Astrocyte (in vitro differentiated cells and primary cell): Measurements from ENCODE around the gene ANO4. TPM values are rescaled to one million over a fixed set of nuclear protein-coding genes. Genes with fewer than 3 reads are reported as not detected.

Source experiments
- DNase-seq: peaks from one replicate; pipeline ENCODE4 v3.0.0-alpha.2; 2010; ENCODE audit warnings: low read depth
- FAIRE-seq: peaks from 2 replicates; lab custom pipeline; 2011; peaks lifted over from hg19 to GRCh38; lab: Jason Lieb, UNC
- H2AFZ ChIP-seq: 2 replicates; pipeline ENCODE4 v1.6.0; 2012; ENCODE audit warnings: low read depth, low read length, inconsistent platforms
- H3K27ac ChIP-seq: 2 replicates; pipeline ENCODE4 v1.5.1; 2011; ENCODE audit warnings: low read depth, low read length, inconsistent platforms
- H3K27me3 ChIP-seq: 2 replicates; pipeline ENCODE4 v1.6.0; 2011; ENCODE audit warnings: low read length, inconsistent platforms; ENCODE audit not compliant: insufficient read depth
- H3K36me3 ChIP-seq: 2 replicates; pipeline ENCODE4 v1.5.1; 2011; ENCODE audit warnings: low read length, inconsistent platforms; ENCODE audit not compliant: insufficient read depth
- H3K4me1 ChIP-seq: 2 replicates; pipeline ENCODE4 v1.5.1; 2011; ENCODE audit warnings: low read length, inconsistent platforms; ENCODE audit not compliant: insufficient read depth
- H3K4me2 ChIP-seq: 2 replicates; pipeline ENCODE4 v1.6.0; 2012; ENCODE audit warnings: low read length, inconsistent platforms
- H3K4me3 ChIP-seq: 2 replicates; pipeline ENCODE4 v1.5.1; 2011; ENCODE audit warnings: low read depth, mild to moderate bottlenecking, low read length, inconsistent platforms; ENCODE audit not compliant: insufficient read depth
- H3K79me2 ChIP-seq: 2 replicates; pipeline ENCODE4 v1.6.0; 2012; ENCODE audit warnings: mild to moderate bottlenecking, low read length, inconsistent platforms; ENCODE audit not compliant: insufficient read depth
- H3K9ac ChIP-seq: 2 replicates; pipeline ENCODE4 v1.6.0; 2012; ENCODE audit warnings: mild to moderate bottlenecking, low read length, inconsistent platforms
- H3K9me3 ChIP-seq: 2 replicates; pipeline ENCODE4 v1.5.1; 2012; ENCODE audit warnings: low read depth, mild to moderate bottlenecking, low read length, inconsistent platforms; ENCODE audit not compliant: insufficient read depth
- H4K20me1 ChIP-seq: 2 replicates; pipeline ENCODE4 v1.6.0; 2012; ENCODE audit warnings: low read length, inconsistent platforms; ENCODE audit not compliant: insufficient read depth
- H3K27ac Mint-ChIP-seq: one replicate; pipeline ENCODE4 v1.8.0; 2021; ENCODE audit warnings: mild to moderate bottlenecking, mixed read lengths; ENCODE audit not compliant: unreplicated experiment
- H3K27me3 Mint-ChIP-seq: one replicate; pipeline ENCODE4 v1.8.0; 2021; ENCODE audit warnings: low read depth, mixed read lengths; ENCODE audit not compliant: unreplicated experiment
- H3K36me3 Mint-ChIP-seq: one replicate; pipeline ENCODE4 v1.8.0; 2021; ENCODE audit warnings: low read depth, mixed read lengths; ENCODE audit not compliant: unreplicated experiment
- H3K4me1 Mint-ChIP-seq: one replicate; pipeline ENCODE4 v1.8.0; 2021; ENCODE audit warnings: low read depth, mixed read lengths; ENCODE audit not compliant: unreplicated experiment
- H3K4me3 Mint-ChIP-seq: one replicate; pipeline ENCODE4 v1.8.0; 2021; ENCODE audit warnings: mild to moderate bottlenecking, moderate library complexity, mixed read lengths; ENCODE audit not compliant: unreplicated experiment
- H3K9me3 Mint-ChIP-seq: one replicate; pipeline ENCODE4 v1.8.0; 2021; ENCODE audit warnings: mild to moderate bottlenecking, mixed read lengths; ENCODE audit not compliant: unreplicated experiment
- EZH2 ChIP-seq: IDR thresholded peaks from 2 replicates; pipeline ENCODE4 v1.6.1; 2012; ENCODE audit warnings: mild to moderate bottlenecking, low read length, inconsistent platforms; ENCODE audit not compliant: insufficient read depth
- total RNA-seq: library from RNA; stranded (reverse); gene quantifications from 2 replicates; pipeline ENCODE4 v1.2.1, GENCODE V29; 2021
- TF ChIP-seq, protein P1 (sequence below): IDR thresholded peaks from 2 replicates; pipeline ENCODE4 v1.5.1; 2011; ENCODE audit warnings: low read depth, mild to moderate bottlenecking, inconsistent platforms, low read length, moderate library complexity; ENCODE audit not compliant: insufficient read depth

Gene ANO4
- total RNA-seq, 1 donor from 2014 or later = 41.3 TPM

DNA sequence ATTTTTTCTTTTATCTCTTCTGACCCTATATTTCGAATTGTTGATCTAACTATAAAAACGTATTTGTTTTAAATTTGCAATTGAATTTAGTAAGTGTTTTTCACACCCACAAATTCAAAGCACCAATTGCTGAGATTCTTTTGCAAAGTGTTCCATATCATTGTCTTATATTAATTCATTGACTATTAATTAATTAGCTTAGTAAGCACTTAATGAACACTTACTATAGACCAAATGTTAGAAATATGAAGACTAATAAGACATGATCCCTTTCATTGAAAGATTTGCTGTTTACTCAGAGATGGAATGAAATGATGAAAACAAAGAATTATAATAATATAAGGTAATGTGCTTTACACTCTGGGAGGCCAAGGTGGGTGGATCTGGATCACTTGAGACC lies 14.2 kb downstream of the ANO4 start:
- Histone ChIP-seq H4K20me1 (peaks cover 5% of the 10 kb centered on the region), H2AFZ (no peak overlapping the region), H3K4me1 (no peaks in the 10 kb centered on the region), H3K27me3 (no peaks in the 10 kb centered on the region), H3K9ac (no peak overlapping the region), H3K79me2 (peaks cover 3% of the 10 kb centered on the region), H3K4me3 (no peak overlapping the region), H3K27ac (no peak overlapping the region), H3K36me3 (no peaks in the 10 kb centered on the region), H3K9me3 (no peaks in the 10 kb centered on the region), H3K4me2 (no peak overlapping the region)
- Mint-ChIP-seq H3K36me3 (peaks cover 9% of the 10 kb centered on the region), H3K9me3 (peaks cover 9% of the 10 kb centered on the region), H3K27me3 (no peaks in the 10 kb centered on the region), H3K4me1 (peaks cover 3% of the 10 kb centered on the region), H3K4me3 (no peak overlapping the region), H3K27ac (no peak overlapping the region)
- no peak for DNase-seq
- no peak for FAIRE-seq
- TF ChIP-seq, protein P1, sequence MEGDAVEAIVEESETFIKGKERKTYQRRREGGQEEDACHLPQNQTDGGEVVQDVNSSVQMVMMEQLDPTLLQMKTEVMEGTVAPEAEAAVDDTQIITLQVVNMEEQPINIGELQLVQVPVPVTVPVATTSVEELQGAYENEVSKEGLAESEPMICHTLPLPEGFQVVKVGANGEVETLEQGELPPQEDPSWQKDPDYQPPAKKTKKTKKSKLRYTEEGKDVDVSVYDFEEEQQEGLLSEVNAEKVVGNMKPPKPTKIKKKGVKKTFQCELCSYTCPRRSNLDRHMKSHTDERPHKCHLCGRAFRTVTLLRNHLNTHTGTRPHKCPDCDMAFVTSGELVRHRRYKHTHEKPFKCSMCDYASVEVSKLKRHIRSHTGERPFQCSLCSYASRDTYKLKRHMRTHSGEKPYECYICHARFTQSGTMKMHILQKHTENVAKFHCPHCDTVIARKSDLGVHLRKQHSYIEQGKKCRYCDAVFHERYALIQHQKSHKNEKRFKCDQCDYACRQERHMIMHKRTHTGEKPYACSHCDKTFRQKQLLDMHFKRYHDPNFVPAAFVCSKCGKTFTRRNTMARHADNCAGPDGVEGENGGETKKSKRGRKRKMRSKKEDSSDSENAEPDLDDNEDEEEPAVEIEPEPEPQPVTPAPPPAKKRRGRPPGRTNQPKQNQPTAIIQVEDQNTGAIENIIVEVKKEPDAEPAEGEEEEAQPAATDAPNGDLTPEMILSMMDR = no peak
- TF ChIP-seq EZH2 = no peak

DNA sequence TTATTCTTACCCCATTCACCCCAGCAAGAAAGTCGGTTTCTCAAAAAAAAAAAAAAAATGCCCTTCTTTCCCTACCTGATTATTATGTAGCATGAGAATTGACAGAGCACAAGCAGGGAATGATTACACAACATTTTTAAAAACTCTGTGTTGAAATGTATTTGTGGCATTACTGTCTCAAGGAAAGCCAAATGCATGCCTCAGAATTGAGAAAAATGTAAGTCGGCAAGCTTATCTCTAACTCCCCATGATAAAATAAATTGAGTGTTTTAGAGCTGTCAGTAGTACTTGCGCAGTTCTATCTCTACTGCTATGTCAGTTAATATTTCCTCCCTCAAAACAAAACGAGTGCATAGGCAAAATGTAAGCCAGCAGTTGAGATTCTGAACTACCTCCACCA lies 25.7 kb downstream of the ANO4 start:
- H3K9me3 ChIP-seq = no peaks in the 10 kb centered on the region
- no peaks in the 10 kb centered on the region for H3K27me3 ChIP-seq
- H3K79me2 ChIP-seq = no peaks in the 10 kb centered on the region
- no peak overlapping the region for H3K4me3 ChIP-seq
- no peak overlapping the region for H3K4me2 ChIP-seq
- no peak overlapping the region for H3K9ac ChIP-seq
- H2AFZ ChIP-seq = no peak overlapping the region
- no peak overlapping the region for H3K27ac ChIP-seq
- peaks cover 34% of the 10 kb centered on the region for H3K4me1 Mint-ChIP-seq
- H4K20me1 ChIP-seq = no peaks in the 10 kb centered on the region
- H3K36me3 Mint-ChIP-seq = no peaks in the 10 kb centered on the region
- DNase-seq (peak; percentile 52), FAIRE-seq (no peak)
- TF ChIP-seq, protein P1 = no peak
- TF ChIP-seq EZH2 = no peak
- no peaks in the 10 kb centered on the region for H3K36me3 ChIP-seq
- H3K27me3 Mint-ChIP-seq = no peaks in the 10 kb centered on the region
- H3K4me3 Mint-ChIP-seq = no peak overlapping the region
- H3K9me3 Mint-ChIP-seq = no peaks in the 10 kb centered on the region
- peaks cover 10% of the 10 kb centered on the region for H3K4me1 ChIP-seq
- H3K27ac Mint-ChIP-seq = no peak overlapping the region

DNA sequence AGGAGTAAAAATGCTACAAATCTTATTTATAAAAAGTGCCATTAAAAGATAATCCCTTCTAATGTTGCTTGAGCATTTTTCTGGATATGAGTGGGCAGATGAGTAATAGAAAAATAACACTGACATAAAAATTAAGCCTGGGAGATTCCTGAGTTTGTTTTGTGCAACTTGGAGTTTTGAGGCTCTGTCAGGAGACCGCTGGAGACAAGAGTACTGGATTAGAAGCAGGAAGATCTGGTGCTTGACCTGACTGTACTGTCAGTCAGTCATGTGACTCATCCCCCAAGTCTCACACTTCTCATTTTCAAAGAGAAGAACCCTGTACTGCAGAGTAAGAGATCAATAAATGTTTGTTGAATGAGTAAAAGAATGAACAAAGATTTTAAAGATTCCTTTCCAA lies 29.4 kb downstream of the ANO4 start:
- no peak overlapping the region for H3K27ac Mint-ChIP-seq
- Histone ChIP-seq H2AFZ (no peak overlapping the region), H3K4me2 (peak overlapping the region; percentile 28), H3K9ac (no peak overlapping the region), H3K79me2 (no peaks in the 10 kb centered on the region), H3K4me3 (no peak overlapping the region), H3K4me1 (peaks cover 10% of the 10 kb centered on the region), H4K20me1 (peaks cover 3% of the 10 kb centered on the region), H3K27ac (no peak overlapping the region), H3K36me3 (no peaks in the 10 kb centered on the region), H3K9me3 (no peaks in the 10 kb centered on the region), H3K27me3 (no peaks in the 10 kb centered on the region)
- DNase-seq = no peak
- H3K27me3 Mint-ChIP-seq = no peaks in the 10 kb centered on the region
- no peak overlapping the region for H3K4me3 Mint-ChIP-seq
- H3K36me3 Mint-ChIP-seq = no peaks in the 10 kb centered on the region
- H3K4me1 Mint-ChIP-seq = peaks cover 40% of the 10 kb centered on the region
- TF ChIP-seq, protein P1 = no peak
- H3K9me3 Mint-ChIP-seq = no peaks in the 10 kb centered on the region
- no peak for FAIRE-seq
